ENCODE data around the gene SRP9.
"Not testable (repeated sequence)": the region's sequence is repeated elsewhere in the genome, so short reads cannot be mapped to it uniquely, and the experiment has no call there.

DNA sequence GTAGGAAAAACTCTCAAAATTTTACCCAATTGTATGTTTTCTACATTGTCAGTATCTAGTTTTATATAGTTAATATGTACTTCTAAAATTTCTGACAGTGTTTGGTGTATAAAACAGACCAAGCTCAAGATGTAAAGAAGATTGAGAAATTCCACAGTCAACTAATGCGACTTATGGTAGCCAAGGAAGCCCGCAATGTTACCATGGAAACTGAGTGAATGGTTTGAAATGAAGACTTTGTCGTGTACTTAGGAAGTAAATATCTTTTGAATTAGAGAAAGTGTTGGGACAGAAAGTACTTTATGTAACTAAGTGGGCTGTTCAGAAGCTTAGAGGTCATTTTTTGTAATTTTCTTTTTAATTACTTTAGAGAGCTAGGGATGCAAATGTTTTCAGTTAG, 11.5 kb downstream of the SRP9 start:
- TF ChIP-seq, protein P1, sequence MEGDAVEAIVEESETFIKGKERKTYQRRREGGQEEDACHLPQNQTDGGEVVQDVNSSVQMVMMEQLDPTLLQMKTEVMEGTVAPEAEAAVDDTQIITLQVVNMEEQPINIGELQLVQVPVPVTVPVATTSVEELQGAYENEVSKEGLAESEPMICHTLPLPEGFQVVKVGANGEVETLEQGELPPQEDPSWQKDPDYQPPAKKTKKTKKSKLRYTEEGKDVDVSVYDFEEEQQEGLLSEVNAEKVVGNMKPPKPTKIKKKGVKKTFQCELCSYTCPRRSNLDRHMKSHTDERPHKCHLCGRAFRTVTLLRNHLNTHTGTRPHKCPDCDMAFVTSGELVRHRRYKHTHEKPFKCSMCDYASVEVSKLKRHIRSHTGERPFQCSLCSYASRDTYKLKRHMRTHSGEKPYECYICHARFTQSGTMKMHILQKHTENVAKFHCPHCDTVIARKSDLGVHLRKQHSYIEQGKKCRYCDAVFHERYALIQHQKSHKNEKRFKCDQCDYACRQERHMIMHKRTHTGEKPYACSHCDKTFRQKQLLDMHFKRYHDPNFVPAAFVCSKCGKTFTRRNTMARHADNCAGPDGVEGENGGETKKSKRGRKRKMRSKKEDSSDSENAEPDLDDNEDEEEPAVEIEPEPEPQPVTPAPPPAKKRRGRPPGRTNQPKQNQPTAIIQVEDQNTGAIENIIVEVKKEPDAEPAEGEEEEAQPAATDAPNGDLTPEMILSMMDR (IDR thresholded peaks at IDR 0.05): not testable (repeated sequence)
- TF ChIP-seq POLR2A (IDR thresholded peaks at IDR 0.05): not testable (repeated sequence)
